ENCODE results near the gene SULT2B1.

GRCh38 chr19:48624067-48624594, 72.2 kb downstream of the SULT2B1 start:
- TF ChIP-seq CTCF (IDR thresholded peaks at IDR 0.05) (no peak), ZFX (IDR thresholded peaks at IDR 0.05; ENCODE audit: borderline replicate concordance) (no peak)

Data from 22Rv1 (cell line).